Smooth muscle cell (in vitro differentiated cells): ENCODE data around the gene NCOA6. TPM values are rescaled to one million over a fixed set of nuclear protein-coding genes. Genes with fewer than 3 reads are reported as not detected.

Experiments used
- DNase-seq: peaks from one replicate; lab custom pipeline; 2025; ENCODE audit not compliant: unreplicated experiment; lab: John Stamatoyannopoulos, UW
- H2AFZ ChIP-seq: fragments of 200-600 bp; sonication (generic); 2 replicates; pipeline ENCODE4 v1.6.0; 2016; ENCODE audit warnings: antibody characterized with exemption, low read depth, mild to moderate bottlenecking
- H3F3A ChIP-seq: fragments of 200-600 bp; sonication (generic); 2 replicates; pipeline ENCODE4 v1.6.0; 2017; ENCODE audit warnings: antibody characterized with exemption, low read depth
- H3K27ac ChIP-seq: fragments of 200-600 bp; sonication (generic); 2 replicates; pipeline ENCODE4 v1.5.1; 2016; ENCODE audit warnings: low read depth, mild to moderate bottlenecking
- H3K27me3 ChIP-seq: fragments of 200-600 bp; sonication (generic); 2 replicates; pipeline ENCODE4 v1.6.1; 2016; ENCODE audit warnings: low read depth, mild to moderate bottlenecking
- H3K36me3 ChIP-seq: fragments of 200-600 bp; sonication (generic); 2 replicates; pipeline ENCODE4 v1.5.1; 2016; ENCODE audit warnings: low read depth
- H3K4me1 ChIP-seq: fragments of 200-600 bp; sonication (generic); 2 replicates; pipeline ENCODE4 v1.5.1; 2016; ENCODE audit warnings: low read depth
- H3K4me2 ChIP-seq: fragments of 200-600 bp; sonication (generic); 2 replicates; pipeline ENCODE4 v1.6.0; 2016; ENCODE audit warnings: mild to moderate bottlenecking
- H3K4me3 ChIP-seq: fragments of 200-600 bp; sonication (generic); 2 replicates; pipeline ENCODE4 v1.5.1; 2016; ENCODE audit warnings: mild to moderate bottlenecking
- H3K79me2 ChIP-seq: fragments of 200-600 bp; sonication (generic); 2 replicates; pipeline ENCODE4 v1.6.0; 2016; ENCODE audit warnings: low read depth, mild to moderate bottlenecking
- H3K9ac ChIP-seq: fragments of 200-600 bp; sonication (generic); 2 replicates; pipeline ENCODE4 v1.6.0; 2016; ENCODE audit warnings: low read depth
- H3K9me3 ChIP-seq: fragments of 200-600 bp; sonication (generic); replicated peaks from 2 replicates; pipeline ENCODE4 v1.5.1; 2016; ENCODE audit warnings: low read depth
- H4K20me1 ChIP-seq: fragments of 200-600 bp; sonication (generic); 2 replicates; pipeline ENCODE4 v1.6.0; 2016; ENCODE audit warnings: low read depth
- WGBS: methylation state at CpG from one replicate; pipeline ENCODE4 v1.1.7; 2016; ENCODE audit warnings: low lambda C conversion rate; 5-methylcytosine and 5-hydroxymethylcytosine counted together
- polyA plus RNA-seq: library from polyadenylated mRNA; unstranded; fragments of >200 nt; fragmentation: Nextera tagmentation; extraction: Ambion mirVana; gene quantifications from 2 replicates; pipeline ENCODE4 v1.2.1, GENCODE V29; 2016
- total RNA-seq: library from RNA; depleted of rRNA; stranded (reverse); fragments of >200 nt; gene quantifications from 2 replicates; pipeline ENCODE4 v1.2.3, GENCODE V29; 2014
- TF ChIP-seq, protein P1 (sequence below): fragments of 200-600 bp; sonication (generic); IDR thresholded peaks from 2 replicates; pipeline ENCODE4 v1.5.1; 2017; ENCODE audit warnings: borderline replicate concordance, mild to moderate bottlenecking, antibody characterized with exemption; ENCODE audit not compliant: insufficient read depth, poor library complexity, severe bottlenecking

Gene NCOA6
- total and polyA plus RNA-seq, 2 experiments from 2014 or later, result 15.6 to 19.0 TPM

DNA sequence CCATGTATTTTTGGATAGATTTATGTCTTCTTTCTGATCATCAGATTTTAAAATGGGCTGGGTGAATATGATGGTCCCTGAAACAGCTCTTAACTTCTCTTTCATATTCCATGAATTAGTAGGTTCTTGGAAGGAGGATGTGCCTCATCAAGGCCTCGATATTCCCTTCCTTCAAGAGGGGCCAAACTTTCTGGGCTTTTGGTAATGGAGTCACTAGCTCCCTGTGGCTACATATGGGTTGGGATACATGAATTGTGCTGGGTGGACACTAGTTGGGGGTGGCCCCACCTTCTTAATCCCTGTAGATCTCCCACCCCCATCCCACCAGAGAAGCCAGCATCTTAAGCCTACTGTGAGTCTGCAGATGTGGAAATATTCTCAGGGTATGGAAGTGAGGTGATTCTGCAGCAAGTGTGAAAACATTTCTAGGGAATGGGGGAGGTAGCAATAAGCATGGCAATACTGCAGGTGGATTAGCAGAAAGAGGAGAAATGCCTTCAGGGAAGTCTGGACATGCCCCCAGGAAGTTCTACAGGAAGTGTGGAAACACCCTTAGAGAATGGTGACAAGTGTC is 119.1 kb downstream of the NCOA6 start:
- H3K27me3 ChIP-seq, result no peaks in the 10 kb centered on the region
- no peaks in the 10 kb centered on the region for H3K36me3 ChIP-seq

DNA sequence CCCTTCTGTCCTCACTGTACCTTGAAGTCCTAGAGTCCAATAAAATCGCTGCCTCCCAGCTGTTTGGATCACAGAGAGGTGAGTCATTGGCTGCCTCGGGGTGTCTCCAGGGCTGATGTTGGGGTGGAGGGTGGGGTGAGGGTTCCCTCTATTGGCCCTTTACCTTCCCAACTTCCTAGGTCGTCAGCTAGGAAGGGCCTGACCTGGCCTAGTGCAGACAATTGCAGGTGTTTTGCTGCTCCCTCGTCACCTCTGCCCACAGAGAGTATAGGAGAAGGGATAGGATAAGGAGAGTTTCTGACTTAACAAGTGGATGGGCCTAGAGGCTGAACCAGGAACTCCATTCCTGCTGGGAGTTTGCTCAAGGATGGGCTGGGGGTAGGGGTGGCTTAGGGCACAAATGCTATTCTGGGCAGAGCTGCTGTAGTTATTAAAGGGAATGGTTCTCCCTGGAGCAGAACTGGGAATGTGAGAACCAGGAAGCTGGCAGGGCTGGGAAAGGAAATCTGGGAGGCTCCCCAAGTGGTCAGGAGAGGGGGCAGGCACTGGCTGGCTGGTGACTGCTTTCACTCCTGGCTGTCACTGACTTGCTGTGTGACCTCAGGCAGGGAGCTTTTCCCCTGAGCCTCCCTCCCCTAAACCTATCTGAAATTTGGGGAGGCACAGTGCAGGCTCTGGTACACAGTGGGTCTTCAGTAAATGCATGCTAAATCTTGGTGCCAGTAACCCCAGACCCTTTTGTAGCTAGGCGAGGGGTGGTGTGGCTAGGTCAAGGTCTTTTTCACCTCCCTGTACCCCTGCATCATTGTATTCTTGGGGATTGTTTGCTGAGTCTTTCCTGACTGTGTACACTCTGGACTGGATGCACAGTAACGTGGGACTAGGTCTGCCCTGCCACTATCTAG is 119.8 kb downstream of the NCOA6 start:
- H3K27me3 ChIP-seq, result no peaks in the 10 kb centered on the region
- H3K4me2 ChIP-seq, result peak overlapping the region; percentile 91
- H3K79me2 ChIP-seq, result no peaks in the 10 kb centered on the region
- peaks cover 28% of the 10 kb centered on the region for H4K20me1 ChIP-seq
- TF ChIP-seq, protein P1, sequence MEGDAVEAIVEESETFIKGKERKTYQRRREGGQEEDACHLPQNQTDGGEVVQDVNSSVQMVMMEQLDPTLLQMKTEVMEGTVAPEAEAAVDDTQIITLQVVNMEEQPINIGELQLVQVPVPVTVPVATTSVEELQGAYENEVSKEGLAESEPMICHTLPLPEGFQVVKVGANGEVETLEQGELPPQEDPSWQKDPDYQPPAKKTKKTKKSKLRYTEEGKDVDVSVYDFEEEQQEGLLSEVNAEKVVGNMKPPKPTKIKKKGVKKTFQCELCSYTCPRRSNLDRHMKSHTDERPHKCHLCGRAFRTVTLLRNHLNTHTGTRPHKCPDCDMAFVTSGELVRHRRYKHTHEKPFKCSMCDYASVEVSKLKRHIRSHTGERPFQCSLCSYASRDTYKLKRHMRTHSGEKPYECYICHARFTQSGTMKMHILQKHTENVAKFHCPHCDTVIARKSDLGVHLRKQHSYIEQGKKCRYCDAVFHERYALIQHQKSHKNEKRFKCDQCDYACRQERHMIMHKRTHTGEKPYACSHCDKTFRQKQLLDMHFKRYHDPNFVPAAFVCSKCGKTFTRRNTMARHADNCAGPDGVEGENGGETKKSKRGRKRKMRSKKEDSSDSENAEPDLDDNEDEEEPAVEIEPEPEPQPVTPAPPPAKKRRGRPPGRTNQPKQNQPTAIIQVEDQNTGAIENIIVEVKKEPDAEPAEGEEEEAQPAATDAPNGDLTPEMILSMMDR, result no peak
- H3K9ac ChIP-seq, result no peak overlapping the region
- no peaks in the 10 kb centered on the region for H3F3A ChIP-seq
- H2AFZ ChIP-seq, result no peak overlapping the region
- peaks cover 9% of the 10 kb centered on the region for H3K4me1 ChIP-seq
- no peak for DNase-seq
- peak overlapping the region; percentile 100 for H3K27ac ChIP-seq
- H3K4me3 ChIP-seq, result no peak overlapping the region
- WGBS, result 70% methylated on average over 6 of the region's 6 CpGs
- no peaks in the 10 kb centered on the region for H3K36me3 ChIP-seq
- no peaks in the 10 kb centered on the region for H3K9me3 ChIP-seq

More for the DNA sequence above, 119.1 kb downstream of the NCOA6 start:
- Histone ChIP-seq H2AFZ (no peak overlapping the region), H3F3A (no peaks in the 10 kb centered on the region), H3K4me2 (no peak overlapping the region), H3K79me2 (no peaks in the 10 kb centered on the region), H3K27ac (no peak overlapping the region), H3K4me3 (no peak overlapping the region), H3K9me3 (no peaks in the 10 kb centered on the region), H4K20me1 (peaks cover 29% of the 10 kb centered on the region), H3K9ac (no peak overlapping the region), H3K4me1 (peaks cover 9% of the 10 kb centered on the region)
- TF ChIP-seq, protein P1, result no peak
- DNase-seq, result no peak
- 88% methylated on average over 1 of the region's 1 CpG for WGBS

DNA sequence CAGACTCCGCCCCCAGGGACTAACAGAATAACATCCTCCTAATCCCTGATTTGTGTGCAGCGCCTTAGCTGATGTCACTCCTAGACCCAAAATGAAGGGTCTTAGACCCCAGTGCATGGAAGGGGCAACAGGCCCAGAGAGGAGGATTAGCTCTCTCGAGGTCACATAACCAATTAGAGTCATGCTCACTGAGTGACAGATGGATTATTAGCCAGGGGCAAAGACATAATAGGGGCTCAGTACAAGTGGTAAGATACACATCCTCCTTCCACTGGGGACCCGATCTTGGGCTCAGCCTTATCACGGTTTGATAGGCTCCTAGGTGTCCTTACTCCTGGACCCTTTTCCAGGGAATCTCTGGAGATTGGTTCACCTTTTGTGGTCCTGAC is 120.4 kb downstream of the NCOA6 start:
- Histone ChIP-seq H3K9ac (peak overlapping the region; percentile 100), H3K79me2 (no peaks in the 10 kb centered on the region)
- TF ChIP-seq, protein P1, result no peak

More for the DNA sequence above, 120.4 kb downstream of the NCOA6 start:
- no peaks in the 10 kb centered on the region for H3K27me3 ChIP-seq
- H4K20me1 ChIP-seq, result peaks cover 21% of the 10 kb centered on the region
- peaks cover 6% of the 10 kb centered on the region for H3K4me1 ChIP-seq
- peak overlapping the region; percentile 99 for H3K4me3 ChIP-seq
- no peaks in the 10 kb centered on the region for H3K9me3 ChIP-seq
- H3K27ac ChIP-seq, result peak overlapping the region; percentile 100
- DNase-seq, result no peak
- H3K4me2 ChIP-seq, result peak overlapping the region; percentile 91
- no peaks in the 10 kb centered on the region for H3K36me3 ChIP-seq
- H3F3A ChIP-seq, result no peaks in the 10 kb centered on the region
- H2AFZ ChIP-seq, result no peak overlapping the region
- 34% methylated on average over 5 of the region's 5 CpGs for WGBS
